Measurements from ENCODE around the gene PPFIA2.
"Not testable (repeated sequence)": the region's sequence is repeated elsewhere in the genome, so short reads cannot be mapped to it uniquely, and the experiment has no call there.

- TF ChIP-seq POLR2AphosphoS5 (IDR thresholded peaks at IDR 0.05); CTCF (IDR thresholded peaks at IDR 0.05; ENCODE audit: poor library complexity, severe bottlenecking); SMC3 (conservative IDR thresholded peaks at IDR 0.05; ENCODE audit: poor library complexity): not testable (repeated sequence)
These were observed 168.4 kb downstream of the PPFIA2 start for GRCh38 chr12:81590703-81591102.

Measured in neural cell (in vitro differentiated cells).